GM21390 (cell line): ENCODE measurements around the gene MEDAG.

Source experiments
- ATAC-seq: cut with Tn5 transposase; IDR thresholded peaks from one replicate; pipeline ENCODE4 v1.9.1; 2021; ENCODE audit not compliant: unreplicated experiment

Gene MEDAG

GRCh38 chr13:30872685-30873461 lies 33.2 kb upstream of the MEDAG start:
- ATAC-seq = no peak

- no peak for ATAC-seq
Measured at GRCh38 chr13:30873499-30873898, 32.6 kb upstream of the MEDAG start.

GRCh38 chr13:30874111-30874510 lies 32.0 kb upstream of the MEDAG start:
- ATAC-seq = no peak

GRCh38 chr13:30874561-30874960 lies 31.5 kb upstream of the MEDAG start:
- ATAC-seq = no peak

GRCh38 chr13:30877335-30877734 lies 28.7 kb upstream of the MEDAG start:
- ATAC-seq = no peak

GRCh38 chr13:30880151-30880855 lies 25.8 kb upstream of the MEDAG start:
- ATAC-seq = no peak

- no peak for ATAC-seq
Measured at GRCh38 chr13:30880856-30881155, 25.3 kb upstream of the MEDAG start.

- no peak for ATAC-seq
Measured at GRCh38 chr13:30881191-30881651, 24.9 kb upstream of the MEDAG start.

- ATAC-seq = no peak
Measured at GRCh38 chr13:30882026-30882850, 23.8 kb upstream of the MEDAG start.

GRCh38 chr13:30882996-30883766 lies 22.9 kb upstream of the MEDAG start:
- ATAC-seq = no peak

- ATAC-seq = no peak
Measured at GRCh38 chr13:30884543-30884942, 21.5 kb upstream of the MEDAG start.

- ATAC-seq = no peak
Measured at GRCh38 chr13:30889196-30889690, 16.8 kb upstream of the MEDAG start.

GRCh38 chr13:30892966-30893365 lies 13.1 kb upstream of the MEDAG start:
- ATAC-seq = no peak

GRCh38 chr13:30895773-30896172 lies 10.3 kb upstream of the MEDAG start:
- no peak for ATAC-seq

GRCh38 chr13:30898070-30898469 lies 8.0 kb upstream of the MEDAG start:
- no peak for ATAC-seq

GRCh38 chr13:30898678-30899241 lies 7.3 kb upstream of the MEDAG start:
- no peak for ATAC-seq

- ATAC-seq = no peak
Measured at GRCh38 chr13:30900436-30900835, 5.6 kb upstream of the MEDAG start.

- ATAC-seq = no peak
Measured at GRCh38 chr13:30900952-30901749, 4.9 kb upstream of the MEDAG start.

- no peak for ATAC-seq
Measured at GRCh38 chr13:30904043-30904442, 2.0 kb upstream of the MEDAG start.
